ENCODE data around the gene COP1.

- TF ChIP-seq CTCF (IDR thresholded peaks at IDR 0.05), result no peak
- no peak for TF ChIP-seq ZNF232 (CRISPR knock-in tag; IDR thresholded peaks at IDR 0.05)
- no peak for TF ChIP-seq ZNF138 (CRISPR knock-in tag; conservative IDR thresholded peaks at IDR 0.05)
- TF ChIP-seq ZNF121 (CRISPR knock-in tag; IDR thresholded peaks at IDR 0.05), result no peak
- no peak for TF ChIP-seq MAX (CRISPR knock-in tag; IDR thresholded peaks at IDR 0.05)
- TF ChIP-seq E2F5 (CRISPR knock-in tag; IDR thresholded peaks at IDR 0.05), result no peak
- TF ChIP-seq ESRRA (CRISPR knock-in tag; IDR thresholded peaks at IDR 0.05; ENCODE audit: borderline replicate concordance), result no peak
- TF ChIP-seq RORB (CRISPR knock-in tag; IDR thresholded peaks at IDR 0.05), result no peak
- TF ChIP-seq ATF2 (CRISPR knock-in tag; IDR thresholded peaks at IDR 0.05; ENCODE audit: borderline replicate concordance, low read depth), result no peak
- no peak for TF ChIP-seq PRRX2 (CRISPR knock-in tag; IDR thresholded peaks at IDR 0.05)
- TF ChIP-seq USF2 (CRISPR knock-in tag; IDR thresholded peaks at IDR 0.05), result no peak
- TF ChIP-seq FOXP4 (CRISPR knock-in tag; IDR thresholded peaks at IDR 0.05), result no peak
- TF ChIP-seq HMGXB4 (CRISPR knock-in tag; IDR thresholded peaks at IDR 0.05), result no peak
- TF ChIP-seq ZNF423 (CRISPR knock-in tag; IDR thresholded peaks at IDR 0.05), result no peak
These were observed 226.0 kb downstream of the COP1 start for GRCh38 chr1:175981128-175981527.
